ENCODE results near the gene SMIM38. TPM values are rescaled to one million over a fixed set of nuclear protein-coding genes. Genes with fewer than 3 reads are reported as not detected.

SMIM38 gene
- total and polyA plus RNA-seq, 2 donors from 2014 or later = 0.19 to 0.63 TPM

- intact Hi-C loops (cut with DNase I) = no loop called here
- H3K9ac ChIP-seq (ENCODE audit: low read length in 3 of 3) = no peak overlapping the region
- H3K27me3 ChIP-seq (ENCODE audit: control insufficient read depth, insufficient read depth, low read length) = no peaks in the 10 kb centered on the region
- no peak overlapping the region for H3K4me3 ChIP-seq (ENCODE audit: low read length in 3 of 3)
- TF ChIP-seq CTCF (IDR thresholded peaks at IDR 0.05; ENCODE audit: borderline replicate concordance, extremely low read depth, insufficient read depth) = no peak
- H3K27ac ChIP-seq (ENCODE audit: low read depth in 2 of 2, low read length in 2 of 2) = no peak overlapping the region
- FAIRE-seq (no peak), DNase-seq (no peak)
- no peaks in the 10 kb centered on the region for H3K36me3 ChIP-seq (ENCODE audit: control insufficient read depth in 2 of 3, insufficient read depth in 3 of 3, low read length in 3 of 3)
- H3K4me1 ChIP-seq (ENCODE audit: control insufficient read depth in 2 of 3, insufficient read depth in 2 of 3, low read depth in 1 of 3, low read length in 3 of 3) = peaks cover 0 to 18% (median 14%) of the 10 kb centered on the region in 3 donors
- peaks cover 0 to 9% (median 0%) of the 10 kb centered on the region in 3 donors for H3K9me3 ChIP-seq (ENCODE audit: control insufficient read depth in 2 of 3, insufficient read depth in 1 of 3, low read length in 3 of 3)
Measured at GRCh38 chr11:69129053-69129452, 26.7 kb upstream of the SMIM38 start.

- Histone ChIP-seq H3K4me3 (ENCODE audit: low read length in 3 of 3) (no peak overlapping the region), H3K9ac (ENCODE audit: low read length in 3 of 3) (no peak overlapping the region), H3K27me3 (ENCODE audit: control insufficient read depth, insufficient read depth, low read length) (no peaks in the 10 kb centered on the region), H3K27ac (ENCODE audit: low read depth in 2 of 2, low read length in 2 of 2) (no peak overlapping the region), H3K9me3 (ENCODE audit: control insufficient read depth in 2 of 3, insufficient read depth in 1 of 3, low read length in 3 of 3) (peaks cover 0 to 9% (median 0%) of the 10 kb centered on the region in 3 donors), H3K4me1 (ENCODE audit: control insufficient read depth in 2 of 3, insufficient read depth in 2 of 3, low read depth in 1 of 3, low read length in 3 of 3) (peaks cover 0 to 15% (median 12%) of the 10 kb centered on the region in 3 donors), H3K36me3 (ENCODE audit: control insufficient read depth in 2 of 3, insufficient read depth in 3 of 3, low read length in 3 of 3) (no peaks in the 10 kb centered on the region)
- TF ChIP-seq CTCF (IDR thresholded peaks at IDR 0.05; ENCODE audit: borderline replicate concordance, extremely low read depth, insufficient read depth) = no peak
- DNase-seq (peak in 1 of 5 donors; percentile 22), FAIRE-seq (no peak)
- intact Hi-C loops (cut with DNase I) = no loop called here
Measured at GRCh38 chr11:69129647-69130046, 26.1 kb upstream of the SMIM38 start.

- Histone ChIP-seq H3K27ac (ENCODE audit: low read depth in 2 of 2, low read length in 2 of 2) (no peak overlapping the region), H3K27me3 (ENCODE audit: control insufficient read depth, insufficient read depth, low read length) (no peaks in the 10 kb centered on the region), H3K4me3 (ENCODE audit: low read length in 3 of 3) (no peak overlapping the region), H3K9ac (ENCODE audit: low read length in 3 of 3) (no peak overlapping the region), H3K4me1 (ENCODE audit: control insufficient read depth in 2 of 3, insufficient read depth in 2 of 3, low read depth in 1 of 3, low read length in 3 of 3) (peaks cover 0 to 15% (median 14%) of the 10 kb centered on the region in 3 donors), H3K9me3 (ENCODE audit: control insufficient read depth in 2 of 3, insufficient read depth in 1 of 3, low read length in 3 of 3) (peaks cover 0 to 9% (median 0%) of the 10 kb centered on the region in 3 donors), H3K36me3 (ENCODE audit: control insufficient read depth in 2 of 3, insufficient read depth in 3 of 3, low read length in 3 of 3) (no peaks in the 10 kb centered on the region)
- FAIRE-seq = no peak
- peak in 1 of 5 donors; percentile 37 for DNase-seq
- intact Hi-C loops (cut with DNase I) = no loop called here
- no peak for TF ChIP-seq CTCF (IDR thresholded peaks at IDR 0.05; ENCODE audit: borderline replicate concordance, extremely low read depth, insufficient read depth)
Measured at GRCh38 chr11:69130654-69131053, 25.1 kb upstream of the SMIM38 start.

GRCh38 chr11:69131121-69131566 lies 24.6 kb upstream of the SMIM38 start:
- Histone ChIP-seq H3K27me3 (ENCODE audit: control insufficient read depth, insufficient read depth, low read length) (no peaks in the 10 kb centered on the region), H3K4me3 (ENCODE audit: low read length in 3 of 3) (no peak overlapping the region), H3K27ac (ENCODE audit: low read depth in 2 of 2, low read length in 2 of 2) (no peak overlapping the region), H3K9ac (ENCODE audit: low read length in 3 of 3) (peak overlapping the region in 1 of 3 donors; percentile 24), H3K9me3 (ENCODE audit: control insufficient read depth in 2 of 3, insufficient read depth in 1 of 3, low read length in 3 of 3) (peaks cover 0 to 9% (median 0%) of the 10 kb centered on the region in 3 donors), H3K36me3 (ENCODE audit: control insufficient read depth in 2 of 3, insufficient read depth in 3 of 3, low read length in 3 of 3) (no peaks in the 10 kb centered on the region), H3K4me1 (ENCODE audit: control insufficient read depth in 2 of 3, insufficient read depth in 2 of 3, low read depth in 1 of 3, low read length in 3 of 3) (peaks cover 0 to 15% (median 14%) of the 10 kb centered on the region in 3 donors)
- DNase-seq (peak in 1 of 5 donors; percentile 50), FAIRE-seq (no peak)
- no peak for TF ChIP-seq CTCF (IDR thresholded peaks at IDR 0.05; ENCODE audit: borderline replicate concordance, extremely low read depth, insufficient read depth)
- intact Hi-C loops (cut with DNase I) = no loop called here

Measured in kidney (tissue), 14 donors.